Stimulated activated CD8-positive, alpha-beta memory T cell treated with anti-CD3 and anti-CD28 coated beads, Interleukin-12 subunit alpha, Interleukin-12 subunit beta, amount 100 ng/mL, for 24 hours (primary cell): ENCODE results near the gene URM1.
"Not testable (repeated sequence)": the region's sequence is repeated elsewhere in the genome, so short reads cannot be mapped to it uniquely, and the experiment has no call there.

Source experiments
- DNase-seq: peaks from one replicate; pipeline ENCODE4 v3.0.0-alpha.2; 2020; ENCODE audit errors: extremely low read depth

URM1 gene

DNA sequence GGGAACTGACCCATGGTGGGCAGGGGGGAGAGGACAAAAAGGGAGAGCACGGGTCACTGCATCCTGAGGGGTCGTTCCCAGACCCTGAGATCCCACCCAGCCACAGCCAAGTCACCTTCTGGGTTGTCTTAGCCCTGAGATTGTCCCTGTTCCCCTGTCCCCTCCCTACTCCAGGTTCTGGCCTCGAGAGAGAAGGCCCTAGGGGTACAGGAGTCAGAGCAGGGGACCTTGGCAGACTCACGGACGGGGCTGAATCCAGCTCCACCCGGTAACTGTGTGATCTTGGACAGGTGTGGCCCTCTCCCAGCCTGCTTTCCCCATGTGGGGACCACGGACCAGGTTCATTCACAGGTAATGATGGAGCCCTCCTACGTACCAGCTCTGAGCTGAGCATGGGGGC, 38.3 kb downstream of the URM1 start:
- no peak for DNase-seq

DNA sequence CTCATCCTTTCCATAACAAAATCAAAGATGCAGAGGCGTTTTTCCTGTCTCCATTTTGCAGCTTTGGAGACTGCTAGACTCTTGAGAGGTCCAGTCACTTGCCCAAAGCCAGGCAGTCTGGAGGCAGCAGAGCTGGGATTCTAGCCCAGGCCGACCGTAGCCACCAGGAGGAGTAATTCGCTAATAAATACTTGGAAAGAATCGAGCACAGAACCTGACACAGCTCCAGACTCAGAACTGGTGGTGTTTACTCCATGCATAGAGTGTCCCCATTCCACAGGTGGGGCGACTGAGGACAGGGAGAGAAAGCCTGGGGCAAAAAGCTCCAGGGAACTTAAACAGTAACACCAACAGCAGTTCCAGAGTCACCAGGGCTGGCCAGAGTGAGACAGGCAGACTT, 38.8 kb downstream of the URM1 start:
- DNase-seq = no peak

- no peak for DNase-seq
These were observed 40.4 kb downstream of the URM1 start for GRCh38 chr9:128411364-128412119.

DNA sequence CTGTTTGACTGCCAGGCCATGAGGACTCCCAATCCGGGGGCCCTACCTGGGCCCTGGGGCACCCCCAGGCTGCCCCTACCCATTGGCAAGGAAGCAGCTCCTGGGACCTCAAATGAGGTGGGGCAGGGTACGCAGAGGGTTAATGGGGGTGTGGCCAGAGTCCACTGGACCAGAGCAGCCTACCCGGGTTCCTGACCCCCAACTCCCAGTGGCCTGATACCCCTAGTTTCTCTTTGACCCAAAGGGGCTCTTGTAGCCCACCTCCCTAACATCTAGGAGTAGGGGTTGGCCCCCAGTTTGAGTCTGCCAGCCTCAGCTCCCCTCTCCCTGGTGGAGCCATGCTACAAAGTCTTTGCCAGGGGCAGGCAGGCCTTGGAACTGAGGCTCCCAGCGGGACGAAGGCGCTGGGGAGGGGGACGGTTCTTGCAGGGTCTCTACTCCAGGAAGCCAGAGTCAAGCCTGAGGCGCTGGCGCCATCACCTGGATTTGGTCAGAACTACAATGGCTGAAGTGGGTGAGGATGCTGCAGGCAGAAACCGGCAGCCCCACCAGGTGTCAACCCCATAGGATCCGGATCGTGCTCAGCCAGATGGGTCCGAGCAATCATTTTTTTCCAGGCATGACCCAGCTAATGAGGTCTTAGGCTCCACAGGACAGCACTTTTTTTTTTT, 41.1 kb downstream of the URM1 start:
- no peak for DNase-seq

DNA sequence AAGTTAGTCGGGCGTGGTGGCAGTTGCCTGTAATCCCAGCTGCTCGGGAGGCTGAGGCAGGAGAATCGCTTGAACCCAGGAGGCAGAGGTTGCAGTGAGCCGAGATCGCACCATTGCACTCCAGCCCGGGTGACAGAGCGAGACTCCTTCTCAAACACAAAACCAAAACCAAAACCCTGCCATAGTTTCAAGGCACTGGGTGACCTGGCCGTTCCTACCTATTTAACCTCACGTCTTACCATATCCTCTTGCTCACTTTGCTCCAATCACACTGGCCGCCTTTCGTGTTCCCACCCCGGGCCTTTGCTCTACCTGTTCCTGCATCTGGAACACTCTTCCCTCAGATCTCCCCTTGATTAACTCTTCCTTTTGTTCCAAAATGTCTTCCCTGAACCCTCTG, 42.6 kb downstream of the URM1 start:
- not testable (repeated sequence) for DNase-seq

GRCh38 chr9:128414461-128414860, 43.3 kb downstream of the URM1 start:
- DNase-seq = no peak

- no peak for DNase-seq
These were observed 44.1 kb downstream of the URM1 start for GRCh38 chr9:128415281-128415680.

DNA sequence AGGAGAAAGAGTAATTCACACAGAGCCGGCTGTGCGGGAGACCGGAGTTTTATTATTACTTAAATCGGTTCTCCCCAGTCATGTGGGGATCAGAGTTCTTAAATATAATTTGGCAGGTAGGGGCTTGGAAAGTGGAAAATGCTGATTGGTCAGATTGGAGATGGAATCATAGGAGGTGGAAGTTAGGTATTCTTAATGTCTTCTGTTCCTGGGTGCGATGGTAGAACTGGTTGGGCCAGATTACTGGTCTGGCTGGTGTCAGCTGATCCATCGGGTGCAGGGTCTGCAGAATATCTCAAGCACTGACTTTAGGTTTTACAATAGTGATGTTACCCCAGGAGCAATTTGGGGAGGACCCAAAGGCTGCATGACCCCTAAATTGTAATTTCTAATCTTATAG, 44.8 kb downstream of the URM1 start:
- DNase-seq = no peak

DNA sequence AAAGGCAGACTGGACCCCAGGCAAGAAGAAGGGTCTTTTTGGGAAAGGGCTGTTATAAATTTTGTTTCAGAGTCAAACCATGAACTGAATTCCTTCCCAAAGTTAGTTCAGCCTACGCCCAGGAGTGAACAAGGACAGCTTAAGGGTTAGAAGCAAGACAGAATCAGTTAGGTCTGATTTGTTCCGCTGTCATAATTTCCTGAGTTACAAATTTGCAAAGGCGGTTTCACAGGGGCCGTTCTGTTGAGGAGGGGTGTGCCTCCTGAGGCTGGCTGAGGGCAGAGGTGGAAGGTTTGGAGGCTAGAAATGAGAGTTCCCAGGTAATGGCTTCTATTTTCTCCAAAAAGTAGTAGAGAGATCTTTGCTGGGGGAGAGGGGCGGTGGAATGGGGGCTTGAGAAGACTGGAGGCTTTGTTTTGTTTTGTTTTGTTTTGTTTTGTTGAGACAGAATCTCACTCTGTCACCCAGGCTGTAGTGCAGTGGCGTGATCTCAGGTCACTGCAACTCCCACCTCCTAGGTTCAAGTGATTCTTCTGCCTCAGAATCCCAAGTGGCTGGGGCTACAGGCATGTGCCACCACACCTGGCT, 45.4 kb downstream of the URM1 start:
- DNase-seq = no peak

DNA sequence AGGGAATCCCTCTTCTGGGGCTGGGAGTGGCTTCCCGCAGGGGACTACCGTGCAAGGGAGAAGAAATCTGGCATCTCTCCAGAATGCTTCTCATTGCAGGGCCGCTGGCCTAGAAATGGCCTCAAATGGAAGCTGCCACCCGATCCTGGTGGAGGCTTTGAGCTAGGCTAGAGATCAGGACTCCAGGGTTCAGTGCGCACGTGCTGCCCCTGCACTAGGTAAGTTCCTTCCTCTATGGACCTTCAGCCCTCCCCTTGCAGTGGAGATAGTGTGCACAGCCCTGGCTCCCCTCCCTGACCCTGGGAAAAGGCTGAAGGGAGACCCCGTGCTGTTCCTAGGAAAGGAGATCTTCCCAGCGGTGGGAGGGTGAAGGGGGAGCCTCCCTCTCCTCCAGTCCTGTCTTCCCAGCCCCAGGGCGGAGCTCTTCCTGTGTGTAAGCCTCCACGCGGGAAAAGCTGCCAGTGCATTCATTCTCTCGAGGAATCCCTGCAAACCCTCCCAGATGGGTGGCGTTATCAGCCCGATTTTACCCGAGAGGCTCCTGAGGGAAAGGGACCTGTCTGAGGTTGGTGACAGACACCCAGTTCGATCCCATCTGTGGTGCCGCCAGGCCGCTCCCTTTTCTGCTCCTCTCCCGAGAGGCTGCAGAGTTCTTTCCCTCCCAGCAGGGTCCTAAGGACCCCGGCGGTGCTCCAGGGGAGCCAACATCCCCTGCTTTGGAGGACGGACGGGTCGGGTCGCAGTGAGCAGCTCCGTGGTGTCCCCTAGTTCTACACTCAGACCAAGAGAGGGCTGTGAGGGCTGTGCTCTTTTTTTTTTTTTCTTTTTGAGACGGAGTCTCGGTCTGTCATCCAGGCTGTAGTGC, 48.1 kb downstream of the URM1 start:
- no peak for DNase-seq

- no peak for DNase-seq
These were observed 49.0 kb downstream of the URM1 start for GRCh38 chr9:128420060-128420650.

GRCh38 chr9:128420651-128421481, 49.7 kb downstream of the URM1 start, which contains the start of gene CERCAM:
CERCAM (plus strand) TSS chr9:128420857; CDS start chr9:128420878, 21 bp downstream.
- no peak for DNase-seq

DNA sequence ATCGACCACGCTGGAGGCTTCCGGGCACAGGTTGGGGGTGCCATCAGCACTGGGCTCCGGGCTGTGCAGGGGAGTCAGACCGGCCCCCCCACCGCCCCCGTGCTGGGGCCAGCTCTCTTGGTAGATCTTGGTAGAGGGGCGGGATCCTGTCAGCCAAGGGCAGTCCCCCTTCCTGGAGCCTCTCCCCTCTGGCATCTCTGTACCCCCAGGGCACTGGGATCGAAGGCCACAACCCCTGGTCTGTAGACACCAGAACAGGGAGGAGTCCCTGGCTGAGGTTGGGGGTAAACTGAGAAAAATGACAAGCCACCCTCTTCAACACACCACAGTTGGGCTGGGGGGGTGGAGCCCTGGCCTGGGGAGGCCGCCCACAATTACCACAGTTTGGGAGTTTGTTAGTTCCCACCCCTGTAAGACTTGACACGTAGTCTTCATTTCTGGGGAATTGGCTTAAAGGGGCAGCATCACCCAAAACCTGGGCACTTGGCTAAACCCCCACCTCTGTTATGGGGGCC, 50.4 kb downstream of the URM1 start:
- DNase-seq = no peak

DNA sequence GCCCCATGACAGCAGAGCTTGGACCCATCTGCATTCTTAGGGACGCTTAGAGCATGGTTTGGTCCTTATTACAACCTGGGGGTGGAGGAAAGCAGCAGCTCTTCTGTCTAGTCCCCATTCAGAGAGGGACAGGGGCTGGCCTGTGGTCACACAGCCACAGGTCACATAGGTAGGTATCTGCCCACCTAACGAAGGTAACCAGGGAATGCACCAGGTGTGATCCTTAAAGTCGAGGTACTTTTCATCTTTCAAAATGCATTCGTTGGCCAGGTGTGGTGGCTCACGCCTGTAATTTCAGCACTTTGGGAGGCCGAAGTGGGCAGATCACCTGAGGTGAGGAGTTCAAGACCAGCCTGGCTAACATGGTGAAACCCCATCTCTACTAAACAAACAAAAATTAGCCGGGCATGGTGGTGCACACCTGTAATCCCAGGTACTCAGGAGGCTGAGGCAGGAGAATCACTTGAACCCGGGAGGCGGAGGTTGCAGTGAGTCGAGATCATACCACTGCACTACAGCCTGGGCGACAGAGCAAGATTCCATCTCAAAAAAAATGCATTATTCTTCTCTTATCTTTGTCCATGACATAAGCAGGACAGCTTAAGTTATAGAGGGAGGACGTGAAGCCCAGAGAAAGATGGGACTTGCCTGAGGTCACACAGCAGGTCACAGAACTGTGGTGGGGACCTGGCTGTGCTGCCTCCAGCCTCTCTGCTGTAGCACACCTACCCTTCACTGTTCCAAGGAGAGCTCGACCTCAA, 51.0 kb downstream of the URM1 start:
- not testable (repeated sequence) for DNase-seq

GRCh38 chr9:128422783-128423150, 51.6 kb downstream of the URM1 start:
- DNase-seq = no peak

DNA sequence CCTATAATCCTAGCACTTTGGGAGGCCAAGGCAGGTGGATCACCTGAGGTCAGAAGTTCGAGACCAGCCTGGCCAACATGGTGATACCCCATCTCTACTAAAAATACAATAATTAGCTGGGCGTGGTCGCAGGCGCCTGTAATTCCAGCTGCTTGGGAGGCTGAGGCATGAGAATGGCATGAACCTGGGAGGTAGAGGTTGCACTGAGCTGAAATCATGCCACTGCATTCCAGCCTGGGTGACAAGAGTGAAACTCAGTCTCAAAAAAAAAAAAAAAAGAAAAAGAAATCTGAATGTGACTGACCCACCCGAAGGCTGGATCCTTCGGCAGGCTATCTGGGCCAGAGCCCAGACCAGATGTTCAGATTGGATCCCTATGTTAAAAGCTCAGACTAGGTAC, 52.2 kb downstream of the URM1 start:
- not testable (repeated sequence) for DNase-seq

GRCh38 chr9:128424268-128424780, 53.1 kb downstream of the URM1 start:
- no peak for DNase-seq

GRCh38 chr9:128428644-128429512, 57.7 kb downstream of the URM1 start:
- DNase-seq = no peak
